K562 treated with DMSO at 1 percent for 4 hours (cell line): Measurements from ENCODE around the gene RTKN2. TPM values are rescaled to one million over a fixed set of nuclear protein-coding genes. Genes with fewer than 3 reads are reported as not detected.

Experiments used
- total RNA-seq: library from RNA; unstranded; fragments of 300-600 nt; gene quantifications from 2 replicates; pipeline ENCODE4 v1.2.3, GENCODE V29; 2022; ENCODE audit not compliant: insufficient read depth

The RTKN2 gene, protein sequence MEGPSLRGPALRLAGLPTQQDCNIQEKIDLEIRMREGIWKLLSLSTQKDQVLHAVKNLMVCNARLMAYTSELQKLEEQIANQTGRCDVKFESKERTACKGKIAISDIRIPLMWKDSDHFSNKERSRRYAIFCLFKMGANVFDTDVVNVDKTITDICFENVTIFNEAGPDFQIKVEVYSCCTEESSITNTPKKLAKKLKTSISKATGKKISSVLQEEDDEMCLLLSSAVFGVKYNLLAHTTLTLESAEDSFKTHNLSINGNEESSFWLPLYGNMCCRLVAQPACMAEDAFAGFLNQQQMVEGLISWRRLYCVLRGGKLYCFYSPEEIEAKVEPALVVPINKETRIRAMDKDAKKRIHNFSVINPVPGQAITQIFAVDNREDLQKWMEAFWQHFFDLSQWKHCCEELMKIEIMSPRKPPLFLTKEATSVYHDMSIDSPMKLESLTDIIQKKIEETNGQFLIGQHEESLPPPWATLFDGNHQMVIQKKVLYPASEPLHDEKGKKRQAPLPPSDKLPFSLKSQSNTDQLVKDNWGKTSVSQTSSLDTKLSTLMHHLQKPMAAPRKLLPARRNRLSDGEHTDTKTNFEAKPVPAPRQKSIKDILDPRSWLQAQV
- total RNA-seq, result not detected in 2 replicates

DNA sequence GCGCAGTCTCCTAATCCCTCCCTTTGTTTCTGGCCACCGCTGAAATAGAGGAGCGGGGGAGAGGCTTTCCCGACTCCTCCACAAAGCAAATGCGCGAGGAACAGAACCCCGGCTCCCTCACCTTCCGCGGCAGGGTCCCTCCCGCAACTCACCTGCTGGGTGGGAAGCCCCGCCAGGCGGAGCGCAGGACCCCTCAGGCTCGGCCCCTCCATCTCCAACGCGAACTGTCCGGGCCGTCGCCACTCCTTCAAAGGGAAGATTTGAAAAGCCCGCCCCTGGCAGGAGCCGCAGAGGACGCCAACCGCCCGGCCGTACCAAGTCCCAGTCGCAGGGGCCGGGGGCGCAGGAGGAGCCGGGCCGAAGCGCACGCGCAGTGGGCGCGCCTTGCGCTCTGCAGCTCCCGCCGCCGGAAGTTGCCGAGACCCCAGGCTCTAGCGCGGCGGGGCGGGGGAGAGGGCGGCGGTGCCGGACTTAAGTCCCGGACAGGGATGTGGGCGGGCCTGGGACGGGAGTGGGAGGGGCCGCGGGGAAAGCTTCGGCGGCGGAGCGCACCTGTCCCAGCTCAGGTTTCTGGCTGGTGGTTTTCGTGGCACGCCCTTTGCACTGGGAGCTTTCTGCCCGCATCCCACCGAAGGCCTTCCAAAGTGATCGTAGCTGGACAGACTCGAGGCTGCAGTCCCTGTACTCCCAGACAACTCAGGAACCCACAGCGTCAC is at the start of gene RTKN2:
TSS of gene RTKN2 (minus strand) at position 446 of the 716 bp plus-strand sequence. CDS start at position 212, 234 bp downstream.

Other genes with a start within 250 kb of the RTKN2 start
- not detected in 2 replicates for gene ZNF365, start 105.5 kb upstream of the RTKN2 start, total RNA-seq